Keratinocyte (primary cell): ENCODE results near the gene CMAS. TPM values are rescaled to one million over a fixed set of nuclear protein-coding genes. Genes with fewer than 3 reads are reported as not detected.

Experiments used
- DNase-seq: peaks from one replicate; pipeline ENCODE4 v3.0.0-alpha.2; 2011; ENCODE audit warnings: low read depth, missing footprints, low spot score
- FAIRE-seq: peaks from 2 replicates; lab custom pipeline; 2011; peaks lifted over from hg19 to GRCh38; lab: Jason Lieb, UNC
- H2AFZ ChIP-seq: 2 replicates; pipeline ENCODE4 v1.6.0; 2012; ENCODE audit warnings: low read length, control low read depth, inconsistent platforms; ENCODE audit not compliant: control insufficient read depth
- H3K27ac ChIP-seq: 2 replicates; pipeline ENCODE4 v1.5.1; 2011; ENCODE audit warnings: low read length; ENCODE audit not compliant: control insufficient read depth, insufficient read depth
- H3K27me3 ChIP-seq: 3 replicates; pipeline ENCODE4 v1.6.0; 2011; ENCODE audit warnings: low read length; ENCODE audit not compliant: control insufficient read depth, insufficient read depth; ENCODE audit errors: extremely low read depth
- H3K36me3 ChIP-seq, 2 experiments: 2 replicates in 1 of 2; 3 replicates in 1 of 2; pipeline ENCODE4 v1.5.1; 2011; ENCODE audit warnings: low read length in 2 of 2, mild to moderate bottlenecking in 1 of 2; ENCODE audit not compliant: control insufficient read depth in 2 of 2, insufficient read depth in 2 of 2; ENCODE audit errors: extremely low read depth in 1 of 2
- H3K4me1 ChIP-seq: 3 replicates; pipeline ENCODE4 v1.5.1; 2011; ENCODE audit warnings: low read length; ENCODE audit not compliant: control insufficient read depth, insufficient read depth; ENCODE audit errors: extremely low read depth
- H3K4me2 ChIP-seq: 3 replicates; pipeline ENCODE4 v1.6.0; 2011; ENCODE audit warnings: low read depth, low read length; ENCODE audit not compliant: control insufficient read depth, insufficient read depth; ENCODE audit errors: extremely low read depth
- H3K4me3 ChIP-seq, 3 experiments: fragments of 200-600 bp in 1 of 3; sonication (generic) in 1 of 3; 2 replicates in 2 of 3; 3 replicates in 1 of 3; pipeline ENCODE4 v1.5.1; 2011 to 2016; ENCODE audit warnings: low read length in 3 of 3, mild to moderate bottlenecking in 3 of 3, control low read depth in 2 of 3, inconsistent platforms in 1 of 3, low read depth in 1 of 3, mixed read lengths in 1 of 3, mixed run types in 1 of 3, moderate library complexity in 1 of 3; ENCODE audit not compliant: control insufficient read depth in 2 of 3, insufficient read depth in 2 of 3; ENCODE audit errors: extremely low read depth in 1 of 3
- H3K79me2 ChIP-seq: 2 replicates; pipeline ENCODE4 v1.6.0; 2012; ENCODE audit warnings: low read length; ENCODE audit not compliant: control insufficient read depth, insufficient read depth
- H3K9ac ChIP-seq: 3 replicates; pipeline ENCODE4 v1.6.0; 2011; ENCODE audit warnings: low read length; ENCODE audit not compliant: control insufficient read depth, insufficient read depth; ENCODE audit errors: extremely low read depth
- H3K9me1 ChIP-seq: 3 replicates; pipeline ENCODE4 v1.6.0; 2011; ENCODE audit warnings: low read length; ENCODE audit not compliant: control insufficient read depth, insufficient read depth; ENCODE audit errors: extremely low read depth
- H3K9me3 ChIP-seq: 2 replicates; pipeline ENCODE4 v1.5.1; 2012; ENCODE audit warnings: low read depth, low read length; ENCODE audit not compliant: control insufficient read depth
- H4K20me1 ChIP-seq: 3 replicates; pipeline ENCODE4 v1.6.0; 2011; ENCODE audit warnings: low read length; ENCODE audit not compliant: control insufficient read depth, insufficient read depth; ENCODE audit errors: extremely low read depth
- EZH2 ChIP-seq: IDR thresholded peaks from one replicate; pipeline ENCODE4 v1.6.1; 2012; ENCODE audit warnings: inconsistent platforms, mild to moderate bottlenecking, low read length, moderate library complexity
- dilution Hi-C: fragments of 300-500 bp; cut with MboI; formaldehyde crosslinking; loops from one replicate; pipeline ENCODE4 v1.7.0; 2020; ENCODE audit warnings: low sequenced_read_pairs; ENCODE audit not compliant: extremely low pct_ligation_motif_present
- polyA plus RNA-seq, 5 experiments: library from polyadenylated mRNA; depleted of rRNA in 3 of 5; stranded (reverse) in 3 of 5; stranded (forward) in 1 of 5; unstranded in 1 of 5; fragments of >200 nt; gene quantifications; 1 replicate in 1 of 5; 2 replicates in 3 of 5; 3 replicates in 1 of 5; pipeline versions ENCODE4 v1.2.1 to v1.2.3, GENCODE V29; 2011 to 2012; ENCODE audit warnings: missing spikeins in 2 of 5, low read depth in 1 of 5, low replicate concordance in 1 of 5
- TF ChIP-seq, protein P1 (sequence below), 3 experiments: IDR thresholded peaks in 1 of 3; conservative IDR thresholded peaks in 1 of 3; optimal IDR thresholded peaks in 1 of 3; 2 replicates in 2 of 3; 3 replicates in 1 of 3; pipeline versions ENCODE3 to v1.5.1; 2011; ENCODE audit warnings: low read length in 3 of 3, mild to moderate bottlenecking in 3 of 3, moderate library complexity in 2 of 3, control low read depth in 1 of 3, inconsistent platforms in 1 of 3; ENCODE audit not compliant: insufficient read depth in 2 of 3; ENCODE audit errors: extremely low read depth in 1 of 3

The CMAS gene
- polyA plus RNA-seq, 1 donor (not counting 4 experiments of a cell fraction or from before 2014, with no cell fraction given), result 55.0 TPM

DNA sequence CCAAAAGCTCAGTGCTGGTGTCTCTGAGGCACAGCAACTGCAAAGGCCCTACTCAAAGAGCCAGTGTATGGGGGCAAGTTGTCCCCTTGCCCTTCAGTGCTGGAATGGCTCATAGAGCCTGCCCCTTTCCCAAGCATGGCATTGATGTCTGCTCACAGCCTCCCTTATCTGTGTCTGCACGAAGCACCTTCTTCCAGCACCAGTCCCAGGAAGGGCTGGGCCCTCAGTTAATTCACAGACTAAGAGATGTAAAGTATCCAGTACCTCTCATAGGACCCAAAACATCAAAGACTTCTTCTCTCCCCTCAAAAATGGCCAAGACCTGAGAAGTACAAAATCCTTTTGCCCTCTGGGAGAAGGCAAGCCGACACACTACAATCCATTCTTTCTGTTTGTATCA lies 1.6 kb upstream of the CMAS start:
- Histone ChIP-seq H3K9me1 (no peaks in the 10 kb centered on the region), H3K27ac (no peak overlapping the region), H3K79me2 (peaks cover 17% of the 10 kb centered on the region), H3K27me3 (no peaks in the 10 kb centered on the region), H3K9ac (no peak overlapping the region), H3K4me1 (peaks cover 5% of the 10 kb centered on the region), H3K36me3 (peaks cover 0 to 5% of the 10 kb centered on the region in 2 experiments), H3K9me3 (no peaks in the 10 kb centered on the region), H3K4me2 (no peak overlapping the region), H4K20me1 (no peaks in the 10 kb centered on the region), H2AFZ (no peak overlapping the region), H3K4me3 (no peak overlapping the region)
- FAIRE-seq (no peak), DNase-seq (no peak)
- dilution Hi-C loops, result no loop called here
- TF ChIP-seq, protein P1, sequence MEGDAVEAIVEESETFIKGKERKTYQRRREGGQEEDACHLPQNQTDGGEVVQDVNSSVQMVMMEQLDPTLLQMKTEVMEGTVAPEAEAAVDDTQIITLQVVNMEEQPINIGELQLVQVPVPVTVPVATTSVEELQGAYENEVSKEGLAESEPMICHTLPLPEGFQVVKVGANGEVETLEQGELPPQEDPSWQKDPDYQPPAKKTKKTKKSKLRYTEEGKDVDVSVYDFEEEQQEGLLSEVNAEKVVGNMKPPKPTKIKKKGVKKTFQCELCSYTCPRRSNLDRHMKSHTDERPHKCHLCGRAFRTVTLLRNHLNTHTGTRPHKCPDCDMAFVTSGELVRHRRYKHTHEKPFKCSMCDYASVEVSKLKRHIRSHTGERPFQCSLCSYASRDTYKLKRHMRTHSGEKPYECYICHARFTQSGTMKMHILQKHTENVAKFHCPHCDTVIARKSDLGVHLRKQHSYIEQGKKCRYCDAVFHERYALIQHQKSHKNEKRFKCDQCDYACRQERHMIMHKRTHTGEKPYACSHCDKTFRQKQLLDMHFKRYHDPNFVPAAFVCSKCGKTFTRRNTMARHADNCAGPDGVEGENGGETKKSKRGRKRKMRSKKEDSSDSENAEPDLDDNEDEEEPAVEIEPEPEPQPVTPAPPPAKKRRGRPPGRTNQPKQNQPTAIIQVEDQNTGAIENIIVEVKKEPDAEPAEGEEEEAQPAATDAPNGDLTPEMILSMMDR (optimal IDR thresholded peaks at IDR 0.05 in 1 of 3, IDR thresholded peaks at IDR 0.05 in 1 of 3, conservative IDR thresholded peaks at IDR 0.05 in 1 of 3; ENCODE audit: extremely low read depth in 1 of 3, insufficient read depth in 2 of 3, low read length in 3 of 3), result no peak

- Histone ChIP-seq H4K20me1 (no peaks in the 10 kb centered on the region), H3K27ac (peak overlapping the region; percentile 72), H3K27me3 (no peaks in the 10 kb centered on the region), H3K9me1 (no peaks in the 10 kb centered on the region), H3K9me3 (no peaks in the 10 kb centered on the region), H3K79me2 (peaks cover 38% of the 10 kb centered on the region), H3K4me2 (peak overlapping the region; percentile 66), H3K4me1 (peaks cover 5% of the 10 kb centered on the region), H3K9ac (peak overlapping the region; percentile 86), H3K36me3 (peaks cover 2 to 5% of the 10 kb centered on the region in 2 experiments), H2AFZ (peak overlapping the region; percentile 51), H3K4me3 (peak overlapping the region; percentile 73 to 93 (median 81))
- peak; percentile 5 for DNase-seq
- FAIRE-seq, result peak; percentile 20
- no peak for TF ChIP-seq EZH2
- TF ChIP-seq, protein P1 (optimal IDR thresholded peaks at IDR 0.05 in 1 of 3, IDR thresholded peaks at IDR 0.05 in 1 of 3, conservative IDR thresholded peaks at IDR 0.05 in 1 of 3; ENCODE audit: extremely low read depth in 1 of 3, insufficient read depth in 2 of 3, low read length in 3 of 3), result no peak
- dilution Hi-C loops, result no loop called here
Measured at GRCh38 chr12:22046968-22047390, 961 bp downstream of the CMAS start.
